Neutrophil (primary cell): ENCODE results near the gene G6PD.

ENCODE experiments used
- H3K27ac ChIP-seq: fragments of 200-600 bp; sonication (generic); 2 replicates; pipeline ENCODE4 v1.5.1; 2016; ENCODE audit warnings: mild to moderate bottlenecking, moderate library complexity
- H3K27me3 ChIP-seq: fragments of 200-600 bp; sonication (generic); 2 replicates; pipeline ENCODE4 v1.6.0; 2016; ENCODE audit warnings: mild to moderate bottlenecking
- H3K36me3 ChIP-seq: fragments of 200-600 bp; sonication (generic); 2 replicates; pipeline ENCODE4 v1.5.1; 2017
- H3K4me1 ChIP-seq, 2 experiments: fragments of 200-600 bp in 1 of 2; sonication (generic) in 1 of 2; 1 replicate in 1 of 2; 2 replicates in 1 of 2; pipeline versions ENCODE4 v1.5.1 to v1.6.1; 2013 to 2016; ENCODE audit warnings: low read depth in 1 of 2, low read length in 1 of 2, mild to moderate bottlenecking in 1 of 2, moderate library complexity in 1 of 2; ENCODE audit not compliant: control insufficient read depth in 1 of 2, insufficient read depth in 1 of 2
- H3K4me3 ChIP-seq, 2 experiments: fragments of 200-600 bp in 1 of 2; sonication (generic) in 1 of 2; 1 replicate in 1 of 2; 2 replicates in 1 of 2; pipeline ENCODE4 v1.5.1; 2013 to 2016; ENCODE audit warnings: low read depth in 1 of 2, low read length in 1 of 2, mild to moderate bottlenecking in 1 of 2, moderate library complexity in 1 of 2
- H3K9me3 ChIP-seq: fragments of 200-600 bp; sonication (generic); 2 replicates; pipeline ENCODE4 v1.5.1; 2016
- TF ChIP-seq, protein P1 (sequence below): fragments of 200-600 bp; sonication (generic); IDR thresholded peaks from 2 replicates; pipeline ENCODE4 v1.5.1; 2016; ENCODE audit warnings: antibody characterized with exemption

The G6PD gene

DNA sequence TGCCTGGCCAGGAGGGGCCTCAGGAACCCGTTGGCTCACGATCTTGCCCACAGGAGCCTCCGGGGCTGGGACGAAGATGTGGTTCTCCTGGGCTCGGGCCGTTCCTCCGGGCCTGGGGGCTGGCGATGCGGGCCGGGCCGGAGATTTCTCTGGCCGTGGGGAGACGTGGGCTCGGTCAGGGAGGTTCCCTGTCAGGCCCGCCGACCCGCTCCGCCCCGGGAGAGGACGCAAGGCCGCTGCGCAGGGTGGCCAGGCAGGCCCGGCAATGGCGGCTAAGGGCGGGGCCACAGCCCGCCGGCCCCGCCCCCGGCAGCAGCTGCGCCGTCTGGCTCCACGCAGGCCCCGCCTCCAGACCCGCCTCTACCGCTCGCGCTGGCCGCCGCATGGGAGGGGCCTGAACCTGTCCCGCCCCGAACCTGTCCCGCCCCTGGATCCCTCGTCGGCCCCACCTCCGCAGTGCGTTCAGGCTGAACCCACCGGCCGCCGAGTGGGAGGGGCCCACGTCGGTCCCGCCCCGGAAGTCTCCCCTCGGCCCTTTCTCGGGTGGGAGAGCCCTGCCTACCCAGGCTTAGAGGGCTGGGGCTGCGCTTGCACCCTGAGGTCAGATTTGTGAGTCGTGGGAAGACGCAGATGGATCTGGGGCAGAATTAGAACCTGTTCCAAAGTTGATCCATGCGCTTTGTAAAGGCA lies 30.5 kb downstream of the G6PD start, which contains the start of gene FAM3A:
TSS of gene FAM3A (minus strand) at position 267 of the 690 bp plus-strand sequence. CDS start 460 bp downstream, outside the sequence.
- Histone ChIP-seq H3K36me3 (no peaks in the 10 kb centered on the region), H3K4me1 (peaks cover 13 to 14% of the 10 kb centered on the region in 2 experiments), H3K9me3 (no peaks in the 10 kb centered on the region), H3K27me3 (no peaks in the 10 kb centered on the region), H3K4me3 (peak within 1 kb of the TSS; percentile 64 to 68), H3K27ac (peak within 1 kb of the TSS; percentile 89)
- TF ChIP-seq, protein P1, sequence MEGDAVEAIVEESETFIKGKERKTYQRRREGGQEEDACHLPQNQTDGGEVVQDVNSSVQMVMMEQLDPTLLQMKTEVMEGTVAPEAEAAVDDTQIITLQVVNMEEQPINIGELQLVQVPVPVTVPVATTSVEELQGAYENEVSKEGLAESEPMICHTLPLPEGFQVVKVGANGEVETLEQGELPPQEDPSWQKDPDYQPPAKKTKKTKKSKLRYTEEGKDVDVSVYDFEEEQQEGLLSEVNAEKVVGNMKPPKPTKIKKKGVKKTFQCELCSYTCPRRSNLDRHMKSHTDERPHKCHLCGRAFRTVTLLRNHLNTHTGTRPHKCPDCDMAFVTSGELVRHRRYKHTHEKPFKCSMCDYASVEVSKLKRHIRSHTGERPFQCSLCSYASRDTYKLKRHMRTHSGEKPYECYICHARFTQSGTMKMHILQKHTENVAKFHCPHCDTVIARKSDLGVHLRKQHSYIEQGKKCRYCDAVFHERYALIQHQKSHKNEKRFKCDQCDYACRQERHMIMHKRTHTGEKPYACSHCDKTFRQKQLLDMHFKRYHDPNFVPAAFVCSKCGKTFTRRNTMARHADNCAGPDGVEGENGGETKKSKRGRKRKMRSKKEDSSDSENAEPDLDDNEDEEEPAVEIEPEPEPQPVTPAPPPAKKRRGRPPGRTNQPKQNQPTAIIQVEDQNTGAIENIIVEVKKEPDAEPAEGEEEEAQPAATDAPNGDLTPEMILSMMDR = peak; percentile 19

DNA sequence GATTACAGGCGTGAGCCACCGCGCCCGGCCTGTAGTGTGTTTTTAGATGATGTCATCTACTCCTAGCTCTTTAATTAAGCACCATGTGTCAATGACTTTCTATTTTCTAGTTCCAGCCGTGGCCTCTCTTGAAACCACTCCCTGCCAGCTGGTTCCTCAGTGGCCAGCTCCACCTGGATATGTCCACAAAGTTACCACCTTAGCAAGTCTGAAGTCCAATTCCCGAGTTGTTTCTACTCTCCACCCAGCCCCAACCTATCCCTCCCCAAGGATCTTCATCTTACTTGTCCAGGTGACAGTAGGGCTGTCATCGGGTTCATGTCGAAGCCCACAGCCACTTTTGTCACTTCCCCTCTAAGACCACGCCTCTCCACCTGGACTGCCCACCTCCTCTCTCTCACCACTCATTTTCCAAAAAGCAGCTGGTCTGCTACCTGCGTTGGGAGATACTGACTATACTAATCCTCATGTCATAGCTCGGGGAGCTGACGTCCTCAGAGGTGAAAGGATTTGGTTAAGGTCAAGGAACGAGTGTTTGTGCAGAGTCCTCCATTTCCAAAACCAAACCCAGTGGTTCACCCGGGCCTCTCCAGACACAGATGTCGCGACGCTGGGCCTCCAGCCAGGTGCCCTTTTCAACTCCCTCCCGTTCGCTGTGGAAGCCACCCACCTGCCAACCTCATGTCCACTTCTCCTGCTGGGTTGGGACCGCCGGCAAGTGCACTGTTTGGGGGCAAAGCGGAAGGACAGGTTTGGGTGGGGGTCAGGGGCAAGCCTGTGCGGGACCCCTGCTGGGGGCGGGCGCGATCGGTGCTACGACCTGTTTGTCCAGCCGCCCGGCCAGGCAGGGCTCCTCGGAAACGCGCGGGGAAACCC lies 31.3 kb downstream of the G6PD start:
- Histone ChIP-seq H3K36me3 (no peaks in the 10 kb centered on the region), H3K4me1 (peaks cover 13 to 14% of the 10 kb centered on the region in 2 experiments), H3K27ac (peak overlapping the region; percentile 89), H3K4me3 (peak overlapping the region; percentile 64 to 68), H3K27me3 (no peaks in the 10 kb centered on the region), H3K9me3 (no peaks in the 10 kb centered on the region)
- TF ChIP-seq, protein P1 = no peak

DNA sequence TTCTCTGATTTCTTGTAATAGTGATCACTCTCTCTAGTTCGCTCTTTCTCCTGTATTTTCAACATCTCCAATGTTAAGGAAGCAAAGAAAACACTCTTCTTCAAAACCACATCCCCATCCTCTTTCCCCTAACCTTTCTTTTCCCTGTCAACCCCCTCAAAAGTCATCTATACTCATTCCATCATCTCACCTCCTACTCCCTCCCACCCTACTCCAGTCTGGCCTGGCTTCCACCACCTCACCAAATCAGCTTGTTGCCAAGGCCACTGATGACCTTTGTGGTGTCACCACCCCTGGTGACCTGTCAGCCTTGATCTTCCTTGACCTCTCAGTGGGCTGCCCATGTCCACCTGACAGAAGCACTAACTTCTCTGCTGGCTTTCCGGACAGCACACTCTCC lies 32.9 kb downstream of the G6PD start:
- TF ChIP-seq, protein P1 = no peak
- no peaks in the 10 kb centered on the region for H3K9me3 ChIP-seq
- H3K4me1 ChIP-seq = peaks cover 13 to 14% of the 10 kb centered on the region in 2 experiments
- H3K36me3 ChIP-seq = no peaks in the 10 kb centered on the region
- no peaks in the 10 kb centered on the region for H3K27me3 ChIP-seq
- H3K27ac ChIP-seq = no peak overlapping the region
- H3K4me3 ChIP-seq = no peak overlapping the region

DNA sequence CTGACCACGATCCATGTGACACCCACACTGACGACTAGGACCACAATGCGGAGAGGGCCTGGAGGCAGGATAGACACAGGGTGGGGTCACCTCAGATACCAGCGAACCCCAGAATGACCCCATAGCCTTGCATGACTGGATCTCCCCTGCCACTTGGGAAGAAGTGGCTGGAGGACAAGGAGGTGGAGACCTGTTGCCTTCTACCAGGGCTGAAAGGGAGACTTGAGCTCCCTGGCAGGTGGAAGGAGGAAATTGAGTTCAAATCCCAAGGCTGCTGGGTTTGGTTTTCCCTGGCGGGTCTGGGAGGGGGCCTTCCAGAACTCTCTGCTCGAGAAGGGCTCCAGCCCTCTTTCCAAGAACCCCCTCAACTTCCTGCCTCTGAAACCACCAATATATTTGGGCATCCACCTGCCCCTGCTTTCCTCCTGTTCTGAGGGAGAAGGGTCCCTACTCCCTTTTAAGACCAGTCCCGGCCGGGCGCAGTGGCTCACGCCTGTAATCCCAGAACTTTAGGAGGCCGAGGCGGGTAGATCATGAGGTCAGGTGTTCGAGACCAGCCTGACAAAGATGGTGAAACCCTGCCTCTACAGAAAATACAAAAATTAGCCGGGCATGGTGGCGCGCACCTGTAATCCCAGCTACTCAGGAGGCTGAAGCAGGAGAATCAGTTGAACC lies 33.6 kb downstream of the G6PD start:
- no peak overlapping the region for H3K4me3 ChIP-seq
- no peak overlapping the region for H3K27ac ChIP-seq
- H3K4me1 ChIP-seq = peaks cover 13 to 14% of the 10 kb centered on the region in 2 experiments
- H3K27me3 ChIP-seq = no peaks in the 10 kb centered on the region
- TF ChIP-seq, protein P1 = no peak
- no peaks in the 10 kb centered on the region for H3K36me3 ChIP-seq
- H3K9me3 ChIP-seq = no peaks in the 10 kb centered on the region

DNA sequence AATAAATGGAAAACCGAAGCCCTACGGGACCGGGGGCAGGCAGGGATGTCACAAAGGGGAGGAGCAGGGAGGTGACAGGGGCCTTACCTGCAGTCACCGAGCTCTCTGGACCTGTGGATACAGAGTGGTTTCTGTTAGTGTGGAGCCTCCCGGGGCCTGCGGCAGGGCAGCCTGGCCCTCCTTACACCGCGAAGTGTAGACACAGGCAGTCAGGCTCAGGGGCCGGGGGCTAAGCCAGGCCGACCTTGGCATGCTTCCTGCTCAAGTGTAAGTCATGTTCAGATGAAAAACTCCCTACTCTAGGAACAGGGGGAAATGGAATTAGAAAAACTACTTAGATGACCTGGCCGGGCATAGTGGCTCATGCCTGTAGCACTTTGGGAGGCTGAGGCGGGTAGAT lies 34.9 kb downstream of the G6PD start:
- TF ChIP-seq, protein P1 = no peak

More for the DNA sequence above, 34.9 kb downstream of the G6PD start:
- Histone ChIP-seq H3K4me1 (peaks cover 11 to 14% of the 10 kb centered on the region in 2 experiments), H3K9me3 (no peaks in the 10 kb centered on the region), H3K36me3 (peaks cover 9% of the 10 kb centered on the region), H3K27me3 (no peaks in the 10 kb centered on the region), H3K4me3 (no peak overlapping the region), H3K27ac (no peak overlapping the region)
